ENCODE data around the gene ZBTB43. TPM values are rescaled to one million over a fixed set of nuclear protein-coding genes. Genes with fewer than 3 reads are reported as not detected.

Gene ZBTB43
- total RNA-seq, 1 donor from 2014 or later, result 12.8 TPM

Other genes with a start within 250 kb of the ZBTB43 start
- gene LMX1B, start 191.1 kb upstream of the ZBTB43 start, total RNA-seq, result not detected
- 2.5 TPM for gene ZBTB34, start 55.6 kb downstream of the ZBTB43 start, total RNA-seq
- 6.8 TPM for gene RALGPS1, start 109.7 kb downstream of the ZBTB43 start, total RNA-seq

All from esophagus mucosa (tissue), 1 donor.